ENCODE results near the gene NSUN4. TPM values are rescaled to one million over a fixed set of nuclear protein-coding genes. Genes with fewer than 3 reads are reported as not detected.
A peak's percentile ranks its signal among the peaks of the same experiment; 100 is the strongest.

The NSUN4 gene
- total and polyA plus RNA-seq, 2 of the 13 experiments (the other 11 are each of a cell fraction or from before 2014, with no cell fraction given): 21.5 to 23.5 TPM

DNA sequence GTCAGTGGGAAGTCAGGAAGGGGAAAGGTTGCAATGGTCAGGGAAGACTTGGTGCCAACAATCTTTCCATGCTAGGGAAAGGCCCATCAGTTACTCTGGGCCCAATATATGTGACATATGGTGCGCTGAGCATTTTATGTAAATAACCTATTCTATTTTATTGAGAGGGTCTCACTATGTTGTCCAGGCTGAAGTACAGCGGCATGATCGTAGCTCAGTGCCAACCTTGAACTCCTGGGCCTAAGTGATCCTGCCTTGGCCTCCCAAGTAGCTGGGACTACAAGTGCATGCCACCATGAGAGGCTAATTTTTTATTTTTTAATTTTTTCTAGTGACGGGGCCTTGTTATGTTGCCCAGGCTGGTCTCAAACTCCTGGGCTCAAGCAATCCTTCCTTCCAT lies 30.3 kb upstream of the NSUN4 start:
- Histone ChIP-seq H3K27me3 (ENCODE audit: control insufficient read depth in 1 of 2, insufficient read depth in 2 of 2, low read length in 2 of 2) (no peaks in the 10 kb centered on the region), H3K9ac (ENCODE audit: insufficient read depth, low read depth, low read length) (no peak overlapping the region), H3K36me3 (replicated peaks in 1 of 2; ENCODE audit: control insufficient read depth in 1 of 2, insufficient read depth in 2 of 2, low read length in 2 of 2) (peaks cover 15 to 60% of the 10 kb centered on the region in 2 experiments), H3K4me1 (ENCODE audit: insufficient read depth, low read length) (peaks cover 33% of the 10 kb centered on the region), H3K4me3 (replicated peaks in 1 of 3; ENCODE audit: insufficient read depth in 1 of 3, low read depth in 2 of 3, low read length in 3 of 3) (no peak overlapping the region), H4K20me1 (ENCODE audit: insufficient read depth, low read length) (peaks cover 29% of the 10 kb centered on the region), H3K79me2 (ENCODE audit: insufficient read depth, low read length) (peaks cover 42% of the 10 kb centered on the region), H3K4me2 (ENCODE audit: low read depth, low read length) (no peak overlapping the region), H3K9me3 (ENCODE audit: low read length) (no peaks in the 10 kb centered on the region), H2AFZ (ENCODE audit: low read length) (no peak overlapping the region), H3K27ac (ENCODE audit: extremely low read length, insufficient read depth, low read length) (no peak overlapping the region)
- ATAC-seq (no peak), DNase-seq (ENCODE audit: low spot score) (no peak), FAIRE-seq (no peak)
- intact Hi-C loops (cut with micrococcal nuclease; ENCODE audit: unreplicated experiment): no loop called here
- no peak for TF ChIP-seq JARID2 (CRISPR knock-in tag; IDR thresholded peaks at IDR 0.05; ENCODE audit: insufficient replicate concordance)
- TF ChIP-seq ZNF121 (CRISPR knock-in tag; IDR thresholded peaks at IDR 0.05): peak; percentile 87
- peak; percentile 51; the same call in 1 of the 2 replicates for TF ChIP-seq CEBPB (IDR thresholded peaks at IDR 0.05; ENCODE audit: borderline replicate concordance, low read depth, low read length)
- no peak for TF ChIP-seq HOXA9 (CRISPR knock-in tag; IDR thresholded peaks at IDR 0.05; ENCODE audit: borderline replicate concordance)
- no peak for TF ChIP-seq NCOA2 (CRISPR knock-in tag; IDR thresholded peaks at IDR 0.05)
- TF ChIP-seq ZNF7 (CRISPR knock-in tag; IDR thresholded peaks at IDR 0.05): no peak
- no peak for TF ChIP-seq FOSL1 (CRISPR knock-in tag; IDR thresholded peaks at IDR 0.05; ENCODE audit: borderline replicate concordance)
- TF ChIP-seq AHDC1 (CRISPR knock-in tag; IDR thresholded peaks at IDR 0.05; ENCODE audit: borderline replicate concordance): no peak
- POLR2A ChIA-PET: no interaction called here
- 92% methylated on average over 4 of the region's 4 CpGs for WGBS (ENCODE audit: low lambda C conversion rate)
- in situ Hi-C loops (cut with HindIII; ENCODE audit: extremely low pct_ligation_motif_present, low pct_unique_long_range_greater_than_20kb): no loop called here
- CTCF ChIA-PET (ENCODE audit: low intra/inter-chr PET ratio, low total read pairs): no interaction called here
- BruUV-seq (replicated peaks): no TSS peak

All from HepG2 (cell line).